Spleen (tissue), 7 donors: ENCODE measurements around the gene ACTR3C.

ENCODE experiments used
- POLR2A ChIP-seq, 3 donors: fragments of 450-650 bp; IDR thresholded peaks; one replicate each; pipeline ENCODE4 v1.5.1; 2017; ENCODE audit warnings: antibody characterized with exemption in 3 of 3, mild to moderate bottlenecking in 1 of 3
- POLR2AphosphoS5 ChIP-seq, 3 donors: sonication (generic); formaldehyde crosslinking; IDR thresholded peaks; one replicate each; pipeline ENCODE4 v1.5.1; 2017; ENCODE audit warnings: antibody characterized with exemption in 3 of 3
- TF ChIP-seq, protein P1 (sequence below), 11 experiments: fragments of 200-600 bp in 7 of 11; fragments of 450-650 bp in 4 of 11; sonication (generic) in 4 of 11; IDR thresholded peaks in 8 of 11; conservative IDR thresholded peaks in 3 of 11; 1 replicate in 7 of 11; 2 replicates in 4 of 11; pipeline versions ENCODE4 v1.4.0 to v1.8.0; 2016 to 2021; ENCODE audit warnings: antibody characterized with exemption in 11 of 11, inconsistent platforms in 4 of 11, mild to moderate bottlenecking in 1 of 11
- donor health status: DM: no; HTN: no; CAD: no; lungs with moderate emphysema.
- donor health status: DM: no; HTN: no; CAD: no.
- donor health status: DM: no; HTN: no; CAD: no.

DNA sequence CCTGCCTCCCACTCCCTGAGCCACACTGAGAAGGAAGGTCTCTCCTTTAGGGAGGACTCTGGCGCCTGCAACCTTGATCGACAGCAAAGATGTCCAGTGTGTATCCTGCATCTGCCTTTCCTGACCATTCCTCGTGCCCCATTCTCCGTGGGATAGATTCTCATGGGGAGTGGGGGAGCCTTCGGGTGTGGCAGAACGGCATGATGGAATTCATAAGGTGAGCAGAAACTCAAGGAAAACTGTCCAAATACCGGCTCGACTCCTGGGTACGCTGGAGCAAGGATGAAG lies 18.7 kb upstream of the ACTR3C start:
- TF ChIP-seq POLR2AphosphoS5 (IDR thresholded peaks at IDR 0.05) = no peak
- TF ChIP-seq, protein P1, sequence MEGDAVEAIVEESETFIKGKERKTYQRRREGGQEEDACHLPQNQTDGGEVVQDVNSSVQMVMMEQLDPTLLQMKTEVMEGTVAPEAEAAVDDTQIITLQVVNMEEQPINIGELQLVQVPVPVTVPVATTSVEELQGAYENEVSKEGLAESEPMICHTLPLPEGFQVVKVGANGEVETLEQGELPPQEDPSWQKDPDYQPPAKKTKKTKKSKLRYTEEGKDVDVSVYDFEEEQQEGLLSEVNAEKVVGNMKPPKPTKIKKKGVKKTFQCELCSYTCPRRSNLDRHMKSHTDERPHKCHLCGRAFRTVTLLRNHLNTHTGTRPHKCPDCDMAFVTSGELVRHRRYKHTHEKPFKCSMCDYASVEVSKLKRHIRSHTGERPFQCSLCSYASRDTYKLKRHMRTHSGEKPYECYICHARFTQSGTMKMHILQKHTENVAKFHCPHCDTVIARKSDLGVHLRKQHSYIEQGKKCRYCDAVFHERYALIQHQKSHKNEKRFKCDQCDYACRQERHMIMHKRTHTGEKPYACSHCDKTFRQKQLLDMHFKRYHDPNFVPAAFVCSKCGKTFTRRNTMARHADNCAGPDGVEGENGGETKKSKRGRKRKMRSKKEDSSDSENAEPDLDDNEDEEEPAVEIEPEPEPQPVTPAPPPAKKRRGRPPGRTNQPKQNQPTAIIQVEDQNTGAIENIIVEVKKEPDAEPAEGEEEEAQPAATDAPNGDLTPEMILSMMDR (IDR thresholded peaks at IDR 0.05 in 8 of 11, conservative IDR thresholded peaks at IDR 0.05 in 3 of 11) = no peak
- no peak for TF ChIP-seq POLR2A (IDR thresholded peaks at IDR 0.05)
